ENCODE measurements around the gene CAPN11. TPM values are rescaled to one million over a fixed set of nuclear protein-coding genes. Genes with fewer than 3 reads are reported as not detected.

Gene CAPN11
- total RNA-seq, 4 donors from 2014 or later, result 0.72 to 1.1 (median 0.89) TPM

DNA sequence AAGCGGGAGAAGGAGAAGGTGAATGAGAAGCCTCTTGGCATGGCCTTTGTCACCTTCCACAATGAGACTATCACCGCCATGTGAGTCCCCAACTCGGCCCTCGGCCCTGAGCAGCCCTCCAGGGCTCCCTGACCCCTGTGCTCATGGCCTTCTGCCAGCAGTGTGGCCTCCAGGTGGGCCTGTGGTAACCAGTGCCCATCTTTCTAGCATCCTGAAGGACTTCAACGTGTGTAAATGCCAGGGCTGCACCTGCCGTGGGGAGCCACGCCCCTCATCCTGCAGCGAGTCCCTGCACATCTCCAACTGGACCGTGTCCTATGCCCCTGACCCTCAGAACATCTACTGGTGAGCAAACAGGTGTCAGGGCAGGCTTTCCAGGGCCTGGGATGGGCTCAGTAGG lies 10.3 kb upstream of the CAPN11 start:
- TF ChIP-seq, protein P1, sequence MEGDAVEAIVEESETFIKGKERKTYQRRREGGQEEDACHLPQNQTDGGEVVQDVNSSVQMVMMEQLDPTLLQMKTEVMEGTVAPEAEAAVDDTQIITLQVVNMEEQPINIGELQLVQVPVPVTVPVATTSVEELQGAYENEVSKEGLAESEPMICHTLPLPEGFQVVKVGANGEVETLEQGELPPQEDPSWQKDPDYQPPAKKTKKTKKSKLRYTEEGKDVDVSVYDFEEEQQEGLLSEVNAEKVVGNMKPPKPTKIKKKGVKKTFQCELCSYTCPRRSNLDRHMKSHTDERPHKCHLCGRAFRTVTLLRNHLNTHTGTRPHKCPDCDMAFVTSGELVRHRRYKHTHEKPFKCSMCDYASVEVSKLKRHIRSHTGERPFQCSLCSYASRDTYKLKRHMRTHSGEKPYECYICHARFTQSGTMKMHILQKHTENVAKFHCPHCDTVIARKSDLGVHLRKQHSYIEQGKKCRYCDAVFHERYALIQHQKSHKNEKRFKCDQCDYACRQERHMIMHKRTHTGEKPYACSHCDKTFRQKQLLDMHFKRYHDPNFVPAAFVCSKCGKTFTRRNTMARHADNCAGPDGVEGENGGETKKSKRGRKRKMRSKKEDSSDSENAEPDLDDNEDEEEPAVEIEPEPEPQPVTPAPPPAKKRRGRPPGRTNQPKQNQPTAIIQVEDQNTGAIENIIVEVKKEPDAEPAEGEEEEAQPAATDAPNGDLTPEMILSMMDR (IDR thresholded peaks at IDR 0.05), result no peak
- no peak for TF ChIP-seq POLR2A (IDR thresholded peaks at IDR 0.05)
- WGBS, 2 donors, result 82 to 90% methylated on average over 5 to 9 of the region's 9 CpGs
- no peak overlapping the region for H3K4me3 ChIP-seq (ENCODE audit: low read depth, poor library complexity, severe bottlenecking)
- intact Hi-C loops (cut with DNase I; ENCODE audit: low total_unique reads), result no loop called here
- no peak for DNase-seq (ENCODE audit: low spot score in 2 of 2)

DNA sequence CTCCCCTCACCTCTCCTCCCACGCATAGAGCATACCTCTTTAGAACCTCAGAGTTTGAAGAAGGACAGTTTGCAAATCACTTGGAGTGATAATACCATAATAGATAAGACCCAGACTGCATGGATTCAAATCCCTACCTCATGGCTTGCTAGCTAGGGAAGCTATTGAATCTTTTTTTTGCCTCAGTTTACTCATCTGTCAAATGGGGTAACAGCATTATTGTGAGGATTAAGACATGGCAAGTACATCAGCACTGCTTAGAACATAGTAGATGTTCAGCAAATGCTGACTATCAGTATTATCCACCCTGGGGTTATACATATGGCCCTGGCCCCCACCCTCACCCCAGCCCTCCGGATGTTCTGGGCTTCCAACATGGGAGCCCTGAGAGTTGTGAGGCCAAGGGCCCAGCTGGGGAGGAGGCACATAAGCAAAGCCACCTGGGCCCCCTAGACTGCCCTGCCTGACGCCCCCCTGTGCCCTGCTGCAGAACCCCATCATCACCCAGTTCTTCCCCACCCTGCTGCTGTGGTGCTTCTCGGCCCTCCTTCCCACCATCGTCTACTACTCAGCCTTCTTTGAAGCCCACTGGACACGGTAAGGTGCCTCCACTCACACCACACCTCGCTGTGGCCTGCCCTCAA lies 9.1 kb upstream of the CAPN11 start:
- no peak for TF ChIP-seq POLR2A (IDR thresholded peaks at IDR 0.05)
- TF ChIP-seq, protein P1 (IDR thresholded peaks at IDR 0.05), result no peak
- WGBS, 2 donors, result 78 to 79% methylated on average over 7 of the region's 7 CpGs
- DNase-seq (ENCODE audit: low spot score in 2 of 2), result no peak
- intact Hi-C loops (cut with DNase I; ENCODE audit: low total_unique reads), result loop anchor here (2.0 kb wide), 1 partner anchor 49 kb away; no protein-coding TSS in a partner anchor
- H3K4me3 ChIP-seq (ENCODE audit: low read depth, poor library complexity, severe bottlenecking), result no peak overlapping the region

DNA sequence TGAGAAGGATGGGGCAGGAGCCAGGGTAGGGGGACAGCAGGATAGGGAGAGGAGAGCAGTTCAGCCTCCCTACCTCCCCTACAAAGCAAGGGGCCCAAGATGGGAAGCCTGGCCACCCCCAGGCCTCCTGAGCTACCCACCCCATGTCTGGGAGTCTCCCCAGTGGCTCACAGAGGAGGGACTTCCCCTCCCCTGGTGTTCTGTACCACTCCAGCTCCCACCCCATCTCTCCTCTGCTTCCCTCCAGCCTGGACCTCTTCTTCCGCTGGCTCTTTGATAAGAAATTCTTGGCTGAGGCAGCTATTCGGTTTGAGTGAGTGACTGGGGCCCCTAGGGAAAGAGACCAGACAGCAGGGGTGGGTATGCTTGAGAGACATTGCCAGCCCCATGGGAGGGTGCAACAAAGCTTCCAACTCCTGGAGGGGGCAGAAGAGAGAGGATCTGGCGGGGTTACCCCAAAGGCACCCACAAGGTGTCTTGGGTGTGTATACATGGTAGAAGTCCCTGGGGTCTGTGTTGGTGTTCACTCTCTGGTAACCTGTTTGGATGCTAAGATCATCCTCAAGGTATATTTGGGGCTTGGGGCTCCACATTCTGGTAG lies 8.2 kb upstream of the CAPN11 start:
- intact Hi-C loops (cut with DNase I; ENCODE audit: low total_unique reads), result loop anchor here (2.0 kb wide), 1 partner anchor 50 kb away; no protein-coding TSS in a partner anchor
- TF ChIP-seq, protein P1 (IDR thresholded peaks at IDR 0.05), result no peak
- DNase-seq (ENCODE audit: low spot score in 2 of 2), result no peak
- WGBS, 2 donors, result 74 to 82% methylated on average over 3 of the region's 3 CpGs
- no peak overlapping the region for H3K4me3 ChIP-seq (ENCODE audit: low read depth, poor library complexity, severe bottlenecking)

DNA sequence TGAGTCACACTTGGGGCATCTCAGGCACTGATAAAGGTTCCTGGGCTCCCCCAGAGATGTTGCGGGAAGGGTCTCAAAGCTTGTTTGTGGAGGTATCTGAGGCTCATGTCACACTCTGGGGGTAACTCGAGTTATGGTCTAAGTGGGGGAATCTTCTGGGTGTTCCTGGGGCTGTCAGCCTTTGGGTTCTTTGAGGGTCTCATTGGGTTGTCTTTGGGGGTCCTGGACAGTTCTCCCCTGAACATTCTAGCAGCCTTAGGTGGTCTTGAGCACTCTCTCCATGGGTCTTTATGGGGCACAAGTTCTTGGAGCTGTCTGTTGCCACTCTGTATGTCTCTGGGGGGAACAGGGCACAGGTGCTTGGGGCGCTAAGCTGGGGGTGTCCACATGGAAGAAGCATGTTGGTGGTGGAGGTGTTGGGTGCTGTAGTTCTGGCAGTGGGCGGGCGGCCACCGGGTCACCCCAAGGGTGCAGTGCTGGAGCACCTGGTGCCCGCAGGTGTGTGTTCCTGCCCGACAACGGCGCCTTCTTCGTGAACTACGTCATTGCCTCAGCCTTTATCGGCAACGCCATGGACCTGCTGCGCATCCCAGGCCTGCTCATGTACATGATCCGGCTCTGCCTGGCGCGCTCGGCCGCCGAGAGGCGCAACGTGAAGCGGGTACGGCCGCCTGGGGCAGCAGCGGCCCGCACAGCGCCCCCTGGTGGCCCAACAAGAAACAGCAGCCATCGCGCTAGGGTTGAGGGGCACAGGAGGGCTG lies 7.1 kb upstream of the CAPN11 start:
- intact Hi-C loops (cut with DNase I; ENCODE audit: low total_unique reads), result loop anchor here (2.0 kb wide), 1 partner anchor 51 kb away; no protein-coding TSS in a partner anchor
- no peak overlapping the region for H3K4me3 ChIP-seq (ENCODE audit: low read depth, poor library complexity, severe bottlenecking)
- no peak for TF ChIP-seq POLR2A (IDR thresholded peaks at IDR 0.05)
- TF ChIP-seq, protein P1 (IDR thresholded peaks at IDR 0.05), result peak in 1 of 3 donors; percentile 92
- WGBS, 2 donors, result 30 to 38% methylated on average over 11 to 12 of the region's 31 CpGs
- DNase-seq (ENCODE audit: low spot score in 2 of 2), result peak; percentile 53 to 94

DNA sequence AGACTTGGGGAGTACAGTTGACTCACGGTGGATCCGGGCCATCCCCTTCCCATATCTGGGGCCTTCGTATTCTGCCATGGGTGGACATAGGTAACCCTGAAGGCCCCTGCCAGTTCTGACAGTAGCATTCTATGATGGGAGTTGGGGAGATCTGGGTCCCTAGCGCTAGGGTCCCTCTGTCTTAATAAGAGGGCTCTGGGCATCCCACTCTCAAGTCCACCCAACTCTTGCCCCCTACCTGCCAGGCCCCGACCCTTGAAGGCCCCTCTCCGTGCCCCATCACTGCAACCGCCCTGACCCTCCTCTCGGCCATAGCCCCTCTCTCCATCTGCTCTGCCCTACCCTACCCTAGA lies 6.5 kb upstream of the CAPN11 start:
- TF ChIP-seq, protein P1 (IDR thresholded peaks at IDR 0.05), result no peak
- no peak for TF ChIP-seq POLR2A (IDR thresholded peaks at IDR 0.05)
- intact Hi-C loops (cut with DNase I; ENCODE audit: low total_unique reads), result no loop called here
- 54% methylated on average over 8 of the region's 8 CpGs for WGBS, 2 donors
- H3K4me3 ChIP-seq (ENCODE audit: low read depth, poor library complexity, severe bottlenecking), result no peak overlapping the region
- DNase-seq (ENCODE audit: low spot score in 2 of 2), result no peak
